HG03095 (cell line): ENCODE measurements around the gene BSND.
"Not testable (repeated sequence)": the region's sequence is repeated elsewhere in the genome, so short reads cannot be mapped to it uniquely, and the experiment has no call there.

Experiments used
- ATAC-seq: cut with Tn5 transposase; IDR thresholded peaks from one replicate; pipeline ENCODE4 v1.9.1; 2021; ENCODE audit warnings: moderate library complexity; ENCODE audit not compliant: unreplicated experiment

BSND gene

DNA sequence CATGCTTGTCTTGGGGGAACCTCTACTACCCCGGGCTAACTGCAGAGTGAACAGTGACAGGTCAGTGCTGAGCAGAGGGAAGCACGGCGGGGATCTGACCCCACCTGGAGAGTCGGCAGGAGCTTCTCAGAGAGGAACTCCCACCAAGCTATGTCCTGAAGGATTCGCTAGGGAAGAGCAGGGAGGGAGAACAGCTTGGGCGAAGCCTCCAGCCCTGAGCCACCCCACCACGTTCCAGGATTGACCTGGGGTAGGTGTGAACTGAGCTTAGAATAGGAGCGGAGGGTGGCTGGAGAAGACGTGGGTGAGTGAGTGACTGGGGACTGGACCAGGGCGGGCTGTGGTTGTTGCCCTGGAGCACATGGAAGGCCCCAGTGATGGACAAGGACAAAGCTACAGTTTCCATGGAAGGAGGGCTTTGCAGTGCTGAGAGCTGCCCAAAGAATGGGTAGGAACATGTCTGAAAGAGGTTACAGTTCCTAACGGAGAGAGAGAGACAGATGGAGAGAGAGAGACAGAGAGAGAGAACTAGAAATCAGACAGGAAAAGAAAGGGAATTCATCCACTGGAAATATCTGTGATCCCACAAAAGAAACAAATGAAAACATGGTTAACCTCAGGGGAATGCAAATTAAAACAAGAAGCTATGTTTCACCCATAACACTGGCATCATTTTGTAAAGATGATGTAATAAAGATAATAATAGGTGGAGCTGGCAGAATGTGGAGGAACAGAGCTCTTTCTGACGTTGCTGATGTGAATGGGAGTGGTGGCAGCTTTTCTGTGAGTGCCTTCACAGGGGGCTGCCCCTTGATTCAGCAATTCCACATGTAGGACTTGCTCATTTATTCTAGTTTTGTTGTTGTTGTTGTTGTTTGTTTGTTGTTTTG lies 17.2 kb downstream of the BSND start:
- ATAC-seq: no peak

DNA sequence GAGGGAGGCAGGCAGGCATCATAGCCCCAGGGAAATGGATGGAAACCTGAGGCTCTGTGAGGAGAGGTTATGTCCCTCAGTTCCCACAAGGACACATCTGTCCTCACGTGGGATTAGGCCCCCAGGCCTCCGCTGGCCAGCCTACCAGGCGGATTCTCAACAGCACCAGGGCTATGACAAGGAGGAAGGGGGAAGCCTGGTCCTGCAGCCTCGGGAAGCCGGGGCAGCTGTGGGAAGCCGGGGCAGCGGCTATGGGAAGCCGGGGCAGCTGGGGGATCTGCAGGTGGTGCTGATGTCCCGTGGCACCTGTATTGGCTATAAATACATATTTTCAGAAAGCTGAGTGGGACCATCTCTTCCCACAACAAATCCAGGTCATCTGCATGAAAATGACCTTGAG lies 19.7 kb downstream of the BSND start:
- no peak for ATAC-seq

DNA sequence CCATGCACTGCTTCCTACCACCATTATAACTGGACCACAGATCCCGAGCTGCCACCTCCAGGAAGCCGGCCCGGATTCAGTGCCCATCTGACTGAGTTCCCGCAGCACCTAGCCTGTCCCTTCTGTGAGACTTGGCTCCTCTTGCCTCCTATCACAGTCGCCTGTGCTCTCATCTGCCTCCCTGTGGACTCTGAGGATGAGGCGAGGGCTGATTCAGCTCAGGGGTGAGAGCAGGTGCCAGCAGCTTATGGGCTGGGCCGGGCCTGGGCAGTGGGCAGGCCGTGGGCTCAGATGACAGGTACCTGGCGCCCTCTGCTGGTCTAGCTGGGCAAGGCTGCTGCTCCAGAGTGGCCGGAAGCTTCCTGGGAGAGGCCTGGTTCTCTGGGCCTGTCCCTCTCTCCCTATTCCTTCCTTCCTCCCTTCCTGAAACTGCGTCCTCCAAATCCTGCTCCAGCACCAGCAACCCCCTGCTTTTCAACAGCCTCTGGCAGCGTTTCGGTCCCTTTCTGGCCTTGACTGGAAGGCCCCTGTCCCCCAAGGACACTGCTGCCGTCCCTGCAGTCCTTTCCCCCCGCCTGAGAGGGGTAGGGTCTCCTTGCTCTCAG lies 23.3 kb downstream of the BSND start:
- peak; percentile 72 for ATAC-seq

DNA sequence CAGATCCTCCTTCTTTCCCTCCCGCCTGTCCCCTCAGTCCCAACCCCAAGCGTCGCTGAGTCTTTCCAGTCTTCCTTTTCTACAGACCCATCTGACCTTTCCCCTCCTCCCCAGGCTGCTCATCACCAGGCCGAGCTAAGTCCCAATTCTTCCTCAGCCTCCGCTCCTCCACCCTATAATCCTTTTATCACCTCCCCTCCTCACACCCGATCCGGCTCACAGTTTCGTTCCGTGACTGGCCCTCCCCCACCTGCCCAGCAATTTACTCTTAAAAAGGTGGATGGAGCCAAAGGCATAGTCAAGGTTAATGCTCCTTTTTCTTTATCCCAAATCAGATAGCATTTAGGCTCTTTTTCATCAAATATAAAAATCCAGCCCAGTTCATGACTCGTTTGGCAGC lies 25.4 kb downstream of the BSND start:
- ATAC-seq: not testable (repeated sequence)

DNA sequence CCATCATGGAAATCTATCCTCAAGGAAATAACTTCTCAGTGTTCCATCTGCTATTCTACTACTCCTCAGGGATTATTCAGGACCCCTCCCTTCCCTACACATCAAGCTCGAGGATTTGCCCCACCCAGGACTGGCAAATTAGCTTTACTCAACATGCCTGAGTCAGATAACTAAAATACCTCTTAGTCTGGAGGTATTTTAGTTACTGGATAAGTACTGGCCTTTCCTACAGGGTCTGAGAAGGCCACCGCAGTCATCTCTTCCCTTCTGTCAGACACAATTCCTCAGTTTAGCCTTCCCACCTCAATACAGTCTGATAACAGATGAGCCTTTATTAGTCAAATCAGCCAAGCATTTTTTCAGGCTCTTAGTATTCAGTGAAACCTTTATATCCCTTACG lies 27.9 kb downstream of the BSND start:
- ATAC-seq: not testable (repeated sequence)

DNA sequence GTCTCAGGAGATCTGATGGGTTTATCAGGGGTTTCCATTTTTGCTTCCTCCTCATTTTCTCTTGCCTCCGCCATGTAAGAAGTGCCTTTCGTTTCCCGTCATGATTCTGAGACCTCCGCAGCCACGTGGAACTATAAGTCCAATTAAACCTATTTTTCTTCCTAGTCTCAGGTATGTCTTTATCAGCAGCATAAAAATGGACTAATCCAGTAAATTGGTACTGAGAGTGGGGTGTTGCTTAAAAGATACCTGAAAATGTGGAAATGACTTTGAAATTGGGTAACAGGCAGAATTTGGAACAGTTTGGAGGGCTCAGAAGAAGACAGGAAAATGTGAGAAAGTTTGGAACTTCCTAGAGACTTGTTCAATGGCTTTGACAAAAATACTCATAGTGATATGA lies 32.4 kb downstream of the BSND start:
- not testable (repeated sequence) for ATAC-seq

DNA sequence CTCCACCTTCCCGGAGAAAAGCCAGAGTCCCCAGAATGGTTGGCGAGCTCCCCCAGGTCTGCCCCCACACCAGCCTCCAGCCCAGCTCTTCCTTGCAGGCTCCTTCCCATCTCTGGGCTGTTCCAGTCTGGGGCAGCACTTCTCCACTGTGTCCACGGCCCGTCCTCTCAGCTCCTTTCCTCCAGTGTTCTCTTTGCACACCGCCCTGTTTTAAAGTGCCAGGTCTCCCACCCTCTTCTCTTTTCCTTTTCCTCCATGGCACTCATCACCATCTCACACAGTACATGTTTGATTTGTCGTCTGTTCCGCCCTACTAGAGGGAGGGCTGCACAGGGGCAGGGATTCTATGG lies 34.5 kb downstream of the BSND start:
- no peak for ATAC-seq

DNA sequence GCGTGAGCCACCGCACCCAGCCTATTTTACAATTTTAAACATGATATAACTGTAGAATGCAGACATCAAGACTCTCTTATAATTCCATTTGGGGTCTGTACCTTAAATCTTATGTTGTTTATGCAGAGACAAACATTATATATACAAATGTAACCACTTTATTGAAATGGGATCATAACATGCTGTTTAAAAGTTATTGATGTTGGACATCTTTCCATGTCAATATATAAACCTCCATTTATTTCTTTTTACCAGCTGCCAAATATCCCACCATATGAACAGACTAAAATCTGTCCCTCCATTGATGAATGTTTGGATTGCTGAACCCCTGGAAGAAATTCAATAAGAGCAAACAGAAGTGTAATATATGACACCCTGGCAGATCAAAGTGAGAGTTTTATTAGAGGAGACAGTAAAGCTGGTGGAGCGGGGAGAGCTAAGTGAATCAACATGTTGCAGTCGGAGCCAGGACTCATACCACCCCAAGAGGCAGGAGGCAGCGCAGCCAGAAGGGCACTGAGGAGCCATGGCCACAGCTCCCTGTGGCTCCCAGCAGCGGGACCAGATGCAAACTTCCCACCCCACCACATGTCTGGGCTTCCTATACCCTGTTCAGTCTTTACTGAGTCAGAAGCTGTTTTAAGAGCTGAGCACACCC lies 35.9 kb downstream of the BSND start:
- ATAC-seq: no peak

DNA sequence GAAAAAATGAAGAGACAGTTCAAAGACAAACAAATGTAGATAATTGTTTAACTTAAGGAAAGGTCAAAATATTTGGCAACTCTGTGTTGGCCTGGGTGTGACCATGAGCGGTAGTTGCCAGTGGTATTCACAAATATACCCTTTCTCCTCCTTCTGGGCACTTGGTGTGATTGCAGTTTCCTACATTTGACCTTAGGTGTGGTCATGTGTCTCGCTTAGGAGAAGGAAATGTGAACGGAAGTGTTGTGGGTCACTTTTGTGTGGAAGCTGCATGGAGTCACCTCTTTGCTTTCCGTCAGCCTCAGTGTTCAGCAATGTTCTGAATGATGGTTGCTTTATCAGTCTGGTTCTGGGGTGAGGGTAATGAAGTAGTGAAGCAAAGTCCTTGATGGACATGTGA lies 37.2 kb downstream of the BSND start:
- no peak for ATAC-seq

DNA sequence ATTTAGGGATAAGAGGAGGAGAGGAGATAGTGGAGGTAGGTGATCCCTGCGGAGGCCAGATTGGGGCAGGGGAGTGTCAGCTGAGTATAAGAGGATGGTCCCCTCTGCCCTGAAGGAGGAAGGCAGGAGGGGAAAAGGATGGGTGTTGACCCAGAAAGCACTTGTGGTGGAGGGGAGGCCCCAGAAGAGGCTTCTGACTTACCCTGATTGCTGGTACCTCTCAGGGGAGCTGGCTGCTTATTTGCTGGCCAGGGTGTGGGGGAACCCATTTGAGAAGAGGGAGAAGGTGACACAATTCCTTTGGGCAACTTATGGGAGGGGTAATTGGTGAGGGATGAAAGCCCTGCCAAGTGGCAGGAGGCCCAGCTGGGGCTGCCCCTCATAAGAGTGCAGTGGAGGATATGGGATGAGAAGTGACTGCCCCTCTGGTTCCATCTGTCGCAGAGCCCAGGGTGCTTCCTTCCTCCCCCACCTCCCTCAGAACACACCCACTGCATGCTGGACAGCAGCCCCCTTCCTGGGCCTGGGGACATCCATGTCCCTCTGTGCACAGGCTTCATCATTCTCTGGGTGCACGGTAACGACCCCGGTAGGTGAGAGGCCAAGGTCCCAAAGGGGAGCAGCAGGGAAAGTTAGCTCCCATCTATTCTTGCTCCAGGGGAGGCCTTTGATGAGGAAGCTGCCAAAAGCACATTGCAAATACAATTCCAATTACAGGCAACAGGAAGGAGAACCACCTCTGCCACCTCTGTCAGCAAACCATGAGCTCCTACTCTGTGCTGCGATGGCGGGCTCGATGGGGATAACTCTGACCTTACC lies 39.2 kb downstream of the BSND start:
- no peak for ATAC-seq

DNA sequence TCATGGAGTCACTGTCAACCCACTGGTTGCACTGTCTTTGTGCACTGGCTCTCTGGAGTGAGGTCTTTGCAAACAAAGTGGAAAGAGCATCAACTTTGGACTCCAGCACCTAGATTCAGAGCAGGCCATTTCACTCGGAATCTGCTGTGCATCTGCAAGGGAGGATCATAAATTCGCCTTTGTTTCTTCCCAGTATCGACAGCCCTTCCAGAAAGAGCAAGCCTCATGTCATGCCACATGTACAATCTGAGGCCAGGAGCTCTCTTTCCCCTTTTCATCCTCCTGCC lies 39.8 kb downstream of the BSND start:
- ATAC-seq: no peak

DNA sequence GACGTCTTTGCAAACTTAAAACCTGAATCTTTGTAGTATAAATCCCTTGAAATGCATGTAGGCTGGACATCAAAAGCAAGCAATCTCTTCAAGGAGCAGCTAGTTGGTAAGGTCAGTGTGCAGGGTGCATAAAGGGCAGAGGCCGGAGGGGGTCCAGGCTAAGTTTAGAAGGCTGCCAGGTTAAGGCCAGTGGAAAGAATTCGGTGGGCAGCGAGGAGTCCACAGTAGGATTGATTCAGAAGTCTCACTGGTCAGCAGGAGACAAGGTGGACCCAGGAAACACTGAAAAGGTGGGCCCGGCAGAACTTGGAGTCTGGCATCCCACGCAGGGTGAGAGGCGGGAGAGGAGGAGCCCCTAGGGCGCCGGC lies 40.2 kb downstream of the BSND start:
- ATAC-seq: no peak

DNA sequence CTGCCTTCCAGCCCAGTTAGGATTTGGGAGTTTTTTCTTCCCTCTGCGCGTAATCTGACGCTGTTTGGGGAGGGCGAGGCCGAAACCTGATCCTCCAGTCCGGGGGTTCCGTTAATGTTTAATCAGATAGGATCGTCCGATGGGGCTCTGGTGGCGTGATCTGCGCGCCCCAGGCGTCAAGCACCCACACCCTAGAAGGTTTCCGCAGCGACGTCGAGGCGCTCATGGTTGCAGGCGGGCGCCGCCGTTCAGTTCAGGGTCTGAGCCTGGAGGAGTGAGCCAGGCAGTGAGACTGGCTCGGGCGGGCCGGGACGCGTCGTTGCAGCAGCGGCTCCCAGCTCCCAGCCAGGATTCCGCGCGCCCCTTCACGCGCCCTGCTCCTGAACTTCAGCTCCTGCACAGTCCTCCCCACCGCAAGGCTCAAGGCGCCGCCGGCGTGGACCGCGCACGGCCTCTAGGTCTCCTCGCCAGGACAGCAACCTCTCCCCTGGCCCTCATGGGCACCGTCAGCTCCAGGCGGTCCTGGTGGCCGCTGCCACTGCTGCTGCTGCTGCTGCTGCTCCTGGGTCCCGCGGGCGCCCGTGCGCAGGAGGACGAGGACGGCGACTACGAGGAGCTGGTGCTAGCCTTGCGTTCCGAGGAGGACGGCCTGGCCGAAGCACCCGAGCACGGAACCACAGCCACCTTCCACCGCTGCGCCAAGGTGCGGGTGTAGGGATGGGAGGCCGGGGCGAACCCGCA lies 40.8 kb downstream of the BSND start, which contains the start of gene PCSK9:
Gene PCSK9, plus strand, starts transcription at position 207 of the 741 bp plus-strand sequence. Its CDS starts 290 bp downstream, at position 497.
- ATAC-seq: no peak

DNA sequence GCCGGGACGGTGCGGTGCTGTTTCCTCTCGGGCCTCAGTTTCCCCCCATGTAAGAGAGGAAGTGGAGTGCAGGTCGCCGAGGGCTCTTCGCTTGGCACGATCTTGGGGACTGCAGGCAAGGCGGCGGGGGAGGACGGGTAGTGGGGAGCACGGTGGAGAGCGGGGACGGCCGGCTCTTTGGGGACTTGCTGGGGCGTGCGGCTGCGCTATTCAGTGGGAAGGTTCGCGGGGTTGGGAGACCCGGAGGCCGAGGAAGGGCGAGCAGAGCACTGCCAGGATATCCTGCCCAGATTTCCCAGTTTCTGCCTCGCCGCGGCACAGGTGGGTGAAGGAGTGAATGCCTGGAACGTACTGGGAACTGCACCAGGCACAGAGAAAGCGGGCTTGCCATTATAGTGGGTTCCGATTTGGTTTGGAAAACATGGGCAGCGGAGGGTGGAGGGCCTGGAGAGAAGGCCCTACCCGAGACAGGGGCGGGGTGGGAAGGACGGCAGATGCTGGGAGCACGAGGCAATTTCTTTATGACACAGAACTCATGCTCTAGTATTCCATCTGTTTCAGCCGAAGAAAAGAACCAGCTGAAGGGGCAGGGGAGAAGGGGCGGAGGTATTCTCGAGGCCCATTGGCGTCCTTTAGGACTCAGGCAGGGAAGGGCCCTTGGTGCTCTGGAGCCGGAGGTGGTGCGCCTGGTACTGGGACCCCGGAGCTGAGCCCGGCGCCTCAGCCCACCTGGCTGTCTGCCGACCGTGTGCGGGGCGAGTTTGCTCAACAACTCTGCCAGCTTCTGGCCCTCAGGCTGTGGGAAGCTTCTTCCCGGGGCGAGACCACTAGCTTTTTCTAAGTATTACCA lies 41.6 kb downstream of the BSND start:
- ATAC-seq: no peak

DNA sequence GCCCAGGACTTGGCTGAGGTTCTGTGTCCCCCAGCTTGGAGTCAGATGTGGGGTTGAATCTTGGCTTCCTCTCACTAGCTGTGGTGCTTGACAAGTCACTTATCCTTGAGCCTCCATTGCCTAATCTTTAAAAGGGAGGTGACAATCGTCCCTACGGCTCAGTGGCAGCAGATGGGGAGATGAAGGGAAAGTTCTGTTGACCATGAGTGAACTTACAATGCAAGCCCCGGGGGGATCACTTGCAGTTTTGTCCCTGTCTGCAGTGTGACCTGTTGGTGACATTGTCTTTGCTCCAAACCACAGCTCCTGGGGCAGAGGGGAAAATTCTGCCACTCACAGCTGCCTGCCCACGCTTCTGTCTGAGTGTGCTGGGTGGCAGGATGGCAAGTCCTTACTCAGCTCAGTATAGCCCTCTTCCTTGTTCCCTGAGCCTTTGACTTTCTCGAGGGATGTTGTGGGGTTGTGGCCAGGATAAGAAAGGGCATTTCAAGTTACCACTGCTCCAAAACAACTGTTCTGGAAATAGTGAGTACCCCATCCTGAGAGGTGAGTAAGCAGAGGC lies 42.3 kb downstream of the BSND start:
- ATAC-seq: no peak

DNA sequence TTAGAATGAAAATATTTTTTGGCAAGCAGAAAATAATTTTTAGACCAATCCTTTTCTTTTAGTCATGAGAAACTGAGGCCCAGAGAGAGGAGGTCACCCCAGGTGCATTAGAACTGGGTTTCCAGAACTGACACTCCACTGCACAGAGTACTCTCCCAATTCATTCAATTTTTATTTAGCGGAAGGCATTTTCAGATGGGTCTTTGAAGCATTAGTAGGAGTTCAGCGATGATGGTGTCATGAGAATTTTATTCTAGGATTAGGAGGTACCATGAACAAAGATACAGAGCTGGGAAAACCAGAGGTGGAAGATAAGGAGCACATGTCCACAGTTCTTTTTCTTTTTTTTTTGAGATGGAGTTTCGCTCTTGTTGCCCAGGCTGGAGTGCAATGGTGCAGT lies 42.9 kb downstream of the BSND start:
- no peak for ATAC-seq

DNA sequence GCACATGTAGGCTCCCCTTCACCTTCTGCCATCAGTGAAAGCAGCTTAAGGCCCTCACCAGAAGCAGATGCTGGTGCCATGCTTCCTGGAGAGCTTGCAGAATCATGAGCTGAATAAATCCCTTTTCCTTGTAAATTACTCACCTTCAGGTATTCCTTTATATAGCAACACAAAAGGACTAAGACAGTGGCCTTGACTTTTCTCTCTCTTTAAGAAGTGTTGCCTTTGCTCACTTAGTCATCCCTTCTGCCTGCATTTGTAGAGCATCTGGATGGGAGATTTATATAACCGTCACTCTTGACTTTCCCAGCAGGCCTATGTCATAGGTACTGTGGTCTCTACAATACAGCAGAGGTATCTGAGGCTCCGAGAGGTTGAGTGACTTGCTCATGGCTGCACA lies 44.3 kb downstream of the BSND start:
- no peak for ATAC-seq

DNA sequence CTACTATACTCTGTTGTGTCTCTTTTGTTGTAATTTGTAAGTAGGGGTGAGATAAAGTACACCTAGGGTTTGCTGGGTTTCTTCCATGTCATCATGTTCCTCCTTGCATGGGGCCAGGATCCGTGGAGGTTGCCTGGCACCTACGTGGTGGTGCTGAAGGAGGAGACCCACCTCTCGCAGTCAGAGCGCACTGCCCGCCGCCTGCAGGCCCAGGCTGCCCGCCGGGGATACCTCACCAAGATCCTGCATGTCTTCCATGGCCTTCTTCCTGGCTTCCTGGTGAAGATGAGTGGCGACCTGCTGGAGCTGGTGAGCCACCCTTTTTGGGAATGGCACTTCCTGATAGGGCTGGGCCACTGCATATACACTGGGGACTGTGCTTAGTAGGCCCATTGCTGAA lies 45.0 kb downstream of the BSND start:
- ATAC-seq: no peak

DNA sequence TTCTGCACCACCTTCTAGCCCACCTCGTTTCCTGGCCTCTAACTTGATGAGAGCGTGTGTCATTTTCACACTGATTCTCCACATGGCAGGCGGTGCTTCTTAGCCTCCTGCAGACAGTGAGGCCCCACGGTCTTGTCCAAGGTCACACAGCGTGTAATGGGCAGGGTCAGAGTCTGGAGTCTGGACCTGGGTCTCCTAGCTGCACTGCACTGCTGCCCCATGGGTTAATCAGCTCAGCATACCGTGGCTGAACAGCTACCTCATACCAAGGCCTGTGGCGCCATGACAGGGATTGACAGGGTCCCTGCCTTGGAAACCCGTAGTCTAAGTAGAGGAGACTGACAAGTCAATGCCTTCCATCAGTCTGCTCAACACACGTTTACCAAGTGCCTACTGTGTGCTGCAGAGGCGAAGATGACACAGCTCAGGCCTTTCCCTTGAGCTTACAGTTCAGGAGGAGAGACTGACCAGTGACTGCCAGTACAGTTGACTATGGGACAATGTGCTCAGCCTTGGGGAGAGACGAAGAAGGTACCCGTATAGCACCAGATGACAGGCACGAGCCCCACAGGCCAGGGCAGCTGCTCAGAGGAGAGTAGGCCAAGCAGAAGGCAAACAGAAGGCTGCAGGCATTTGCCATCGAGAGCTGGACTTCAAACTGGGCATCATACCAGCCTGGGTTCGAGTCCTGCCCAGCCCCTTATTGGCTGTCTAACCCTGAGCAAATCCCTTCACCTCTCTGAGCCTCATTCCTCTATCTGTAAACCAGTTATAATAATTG lies 46.1 kb downstream of the BSND start:
- no peak for ATAC-seq
